Measurements from ENCODE around the gene CCNYL1. TPM values are rescaled to one million over a fixed set of nuclear protein-coding genes. Genes with fewer than 3 reads are reported as not detected.

CCNYL1 gene
- total RNA-seq, 2 experiments from 2014 or later = 4.8 to 5.7 TPM

Other genes starting within 250 kb of the CCNYL1 start
- 10 to 100 TPM; 95.5 to 99.1 TPM for gene CREB1, start 181.7 kb upstream of the CCNYL1 start, total RNA-seq
- 10 to 100 TPM; 35.2 to 37.0 TPM for gene METTL21A, start 86.2 kb upstream of the CCNYL1 start, total RNA-seq
- 1 to 10 TPM; 1.4 to 1.5 TPM for gene FZD5, start 58.3 kb downstream of the CCNYL1 start, total RNA-seq